ENCODE results near the gene GPX3. TPM values are rescaled to one million over a fixed set of nuclear protein-coding genes. Genes with fewer than 3 reads are reported as not detected.

GPX3 gene
- total and polyA plus RNA-seq, 9 of the 15 experiments (the other 6 are each of a cell fraction or from before 2014, with no cell fraction given) = 0.25 to 0.86 TPM; not detected in 7

GRCh38 chr5:151030379-151030778 lies 10.0 kb downstream of the GPX3 start:
- ChIA-PET CTCF (ENCODE audit: low intra/inter-chr PET ratio) (no interaction called here), POLR2A (interaction anchor here (0.8 to 1.7 kb wide), 3 partner anchors 10 to 104 kb away, joined by 3 to 5 read pairs (median 3); partner anchors contain the start of gene GPX3)
- Histone ChIP-seq H3K4me2 (ENCODE audit: insufficient read depth, low read length) (no peak overlapping the region), H4K20me1 (replicated peaks; ENCODE audit: control insufficient read depth, insufficient read depth, low read length) (no peaks in the 10 kb centered on the region), H3K9me3 (replicated peaks; ENCODE audit: control insufficient read depth, insufficient read depth, low read depth, low read length) (no peaks in the 10 kb centered on the region), H3K27me3 (ENCODE audit: control insufficient read depth in 2 of 2, insufficient read depth in 2 of 2, low read length in 2 of 2) (no peaks in the 10 kb centered on the region), H3K4me3 (no peak overlapping the region), H3K27ac (ENCODE audit: extremely low read depth, low read depth, low read length) (no peak overlapping the region), H3K9me1 (ENCODE audit: control insufficient read depth, insufficient read depth, low read length) (peaks cover 5% of the 10 kb centered on the region), H3K9ac (ENCODE audit: insufficient read depth in 1 of 2, low read depth in 2 of 2, low read length in 2 of 2) (no peak overlapping the region; a peak in 1 of 4 replicates), H3K36me3 (ENCODE audit: control insufficient read depth, insufficient read depth, low read length) (peaks cover 68% of the 10 kb centered on the region; the same call in 2 of the 3 replicates), H3K4me1 (replicated peaks in 1 of 2; ENCODE audit: control insufficient read depth in 2 of 2, insufficient read depth in 2 of 2, low read length in 2 of 2) (peaks cover 0 to 2% of the 10 kb centered on the region in 2 experiments; a peak in 2 of 5 replicates), H3K79me2 (ENCODE audit: control insufficient read depth, insufficient read depth, low read length) (no peaks in the 10 kb centered on the region), H2AFZ (ENCODE audit: low read depth, low read length) (no peak overlapping the region)
- DNase-seq (ENCODE audit: extremely low read depth in 1 of 4, low spot score in 3 of 4) (no peak), ATAC-seq (no peak), FAIRE-seq (no peak)
- in situ Hi-C loops (cut with MboI) (no loop called here), intact Hi-C loops (cut with micrococcal nuclease) (no loop called here)
- no TSS peak for BruUV-seq (replicated peaks)
- WGBS (ENCODE audit: insufficient coverage, low coverage, missing lambda C conversion rate) = 77% methylated on average over 4 of the region's 4 CpGs
- no peak for TF ChIP-seq HSF4 (CRISPR knock-in tag; IDR thresholded peaks at IDR 0.05; ENCODE audit: borderline replicate concordance)
- no peak for TF ChIP-seq PREB (CRISPR knock-in tag; IDR thresholded peaks at IDR 0.05)
- no peak for TF ChIP-seq FOXO4 (CRISPR knock-in tag; IDR thresholded peaks at IDR 0.05)
- TF ChIP-seq ZNF445 (CRISPR knock-in tag; IDR thresholded peaks at IDR 0.05; ENCODE audit: low read depth) = no peak
- no peak for TF ChIP-seq MITF (IDR thresholded peaks at IDR 0.05)
- no peak for TF ChIP-seq ZNF518B (CRISPR knock-in tag; IDR thresholded peaks at IDR 0.05)
- TF ChIP-seq ZNF217 (CRISPR knock-in tag; IDR thresholded peaks at IDR 0.05) = no peak
- no peak for TF ChIP-seq SIN3B (IDR thresholded peaks at IDR 0.05; ENCODE audit: low read depth)
- TF ChIP-seq THAP7 (CRISPR knock-in tag; IDR thresholded peaks at IDR 0.05) = no peak
- no peak for TF ChIP-seq NFIC (IDR thresholded peaks at IDR 0.05)
- no peak for TF ChIP-seq SMC3 (conservative IDR thresholded peaks at IDR 0.05; ENCODE audit: insufficient read depth, low read depth, low read length)

All from K562 (cell line).